BLaER1 (cell line): ENCODE measurements around the gene RAB4A.

ENCODE experiments used
- H3K27ac ChIP-seq: shearing (Covaris generic); formaldehyde crosslinking; 2 replicates; pipeline ENCODE4 v1.8.1; 2022
- H3K27me3 ChIP-seq: shearing (Covaris generic); formaldehyde crosslinking; 2 replicates; pipeline ENCODE4 v1.8.1; 2022
- H3K36me3 ChIP-seq: shearing (Covaris generic); formaldehyde crosslinking; 2 replicates; pipeline ENCODE4 v1.8.1; 2022
- H3K4me1 ChIP-seq: shearing (Covaris generic); formaldehyde crosslinking; 2 replicates; pipeline ENCODE4 v1.8.1; 2022
- H3K4me2 ChIP-seq: shearing (Covaris generic); formaldehyde crosslinking; 2 replicates; pipeline ENCODE4 v1.8.1; 2022
- H3K4me3 ChIP-seq: shearing (Covaris generic); formaldehyde crosslinking; 2 replicates; pipeline ENCODE4 v1.8.1; 2022
- H3K9ac ChIP-seq: shearing (Covaris generic); formaldehyde crosslinking; 2 replicates; pipeline ENCODE4 v1.8.1; 2022
- H3K9me3 ChIP-seq: shearing (Covaris generic); formaldehyde crosslinking; 2 replicates; pipeline ENCODE4 v1.8.1; 2022
- H4K20me1 ChIP-seq: shearing (Covaris generic); formaldehyde crosslinking; 2 replicates; pipeline ENCODE4 v1.8.1; 2022
- Cebpa-rat ChIP-seq: shearing (Covaris generic); IDR thresholded peaks from 2 replicates; pipeline ENCODE4 v1.8.1; 2022

Gene RAB4A

DNA sequence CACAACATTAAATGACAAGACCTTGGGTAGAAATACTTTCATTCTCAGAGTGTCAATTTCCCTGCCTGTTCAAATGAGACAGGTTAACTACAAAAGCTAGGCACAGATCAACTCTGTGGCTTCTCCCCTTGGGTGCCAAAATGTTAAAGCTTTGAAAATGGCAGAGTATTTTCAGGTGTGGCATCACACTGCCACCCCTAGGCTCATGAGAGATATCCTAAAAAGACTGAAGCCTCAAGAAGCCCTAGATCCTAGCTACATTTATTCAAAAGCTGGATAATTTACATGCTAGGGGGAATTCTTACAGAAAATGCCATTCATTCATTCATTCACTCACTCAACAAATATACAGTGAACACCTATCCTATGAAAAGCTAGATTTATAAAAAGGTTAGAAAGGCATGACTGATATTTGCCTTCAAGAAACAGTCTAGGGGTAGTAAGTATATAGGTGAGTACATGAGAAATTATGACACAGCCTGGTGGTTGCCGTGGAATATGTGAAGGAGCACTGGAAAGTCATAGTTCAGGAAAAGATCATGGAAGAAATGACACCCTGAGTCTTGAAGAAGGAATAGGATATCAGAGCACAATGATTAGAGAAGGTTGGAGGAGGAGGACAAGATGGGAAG, 15.9 kb upstream of the RAB4A start:
- Histone ChIP-seq H3K36me3 (no peaks in the 10 kb centered on the region), H3K9ac (no peak overlapping the region), H3K9me3 (no peaks in the 10 kb centered on the region), H3K4me2 (no peak overlapping the region), H3K4me3 (no peak overlapping the region), H3K27me3 (no peaks in the 10 kb centered on the region), H3K27ac (no peak overlapping the region), H3K4me1 (peaks cover 20% of the 10 kb centered on the region), H4K20me1 (no peaks in the 10 kb centered on the region)
- no peak for TF ChIP-seq Cebpa-rat

DNA sequence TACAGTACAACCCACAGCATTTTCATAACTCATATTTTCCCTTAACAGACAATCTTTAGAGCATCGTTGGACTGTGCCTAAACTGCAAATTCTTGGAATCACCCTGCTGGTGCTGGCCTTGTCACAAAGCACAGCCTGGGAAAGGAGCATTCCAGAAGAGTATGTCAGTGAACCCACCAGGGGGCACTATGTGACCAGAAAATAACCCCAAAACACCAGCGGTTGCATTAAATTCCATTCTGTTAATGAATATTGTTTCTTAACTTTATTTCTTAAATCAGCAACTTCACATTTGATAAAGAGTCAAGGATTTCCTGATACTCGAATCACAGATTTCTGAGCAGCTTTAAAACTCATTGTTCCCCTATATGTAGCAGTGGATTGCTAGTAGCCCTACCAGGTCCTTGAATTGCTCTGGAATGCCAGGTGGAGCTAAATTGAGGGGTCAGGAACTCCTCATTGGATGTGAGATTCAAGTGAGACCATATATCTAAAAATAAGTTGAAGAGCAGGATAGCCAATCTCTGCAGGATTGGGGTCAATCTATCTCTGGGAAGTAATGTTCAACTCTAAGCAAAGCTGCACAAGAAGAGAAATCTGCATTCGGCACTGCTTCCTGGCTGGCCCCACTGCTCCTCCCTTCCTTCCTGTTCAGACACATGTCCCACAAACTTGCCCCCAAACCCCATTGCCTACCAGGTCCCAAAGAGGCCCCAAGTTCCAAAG, 12.7 kb upstream of the RAB4A start:
- H3K27me3 ChIP-seq = no peaks in the 10 kb centered on the region
- H3K4me3 ChIP-seq = no peak overlapping the region
- peak overlapping the region; percentile 78 for H3K4me2 ChIP-seq
- H3K36me3 ChIP-seq = no peaks in the 10 kb centered on the region
- H3K27ac ChIP-seq = peak overlapping the region; percentile 24; the same call in 1 of the 2 replicates
- H4K20me1 ChIP-seq = no peaks in the 10 kb centered on the region
- H3K4me1 ChIP-seq = peaks cover 18% of the 10 kb centered on the region
- H3K9me3 ChIP-seq = no peaks in the 10 kb centered on the region
- H3K9ac ChIP-seq = peak overlapping the region; percentile 59
- no peak for TF ChIP-seq Cebpa-rat

DNA sequence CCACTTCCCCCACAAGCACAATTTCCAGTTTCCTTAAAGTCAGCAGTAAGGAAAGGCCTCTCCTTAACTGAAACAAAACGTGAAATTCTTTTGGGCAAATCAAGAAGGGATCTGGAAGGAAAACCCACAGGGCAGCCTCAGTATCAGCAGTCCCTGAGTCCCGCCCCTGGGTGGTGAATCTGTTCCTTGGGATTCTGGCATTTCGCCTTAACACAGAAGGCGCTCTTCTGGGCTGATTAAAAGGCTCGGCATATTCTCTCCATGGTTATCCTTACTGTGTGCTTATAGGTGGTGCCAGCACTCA, 12.2 kb upstream of the RAB4A start:
- TF ChIP-seq Cebpa-rat = no peak
- peak overlapping the region; percentile 24; the same call in 1 of the 2 replicates for H3K27ac ChIP-seq

DNA sequence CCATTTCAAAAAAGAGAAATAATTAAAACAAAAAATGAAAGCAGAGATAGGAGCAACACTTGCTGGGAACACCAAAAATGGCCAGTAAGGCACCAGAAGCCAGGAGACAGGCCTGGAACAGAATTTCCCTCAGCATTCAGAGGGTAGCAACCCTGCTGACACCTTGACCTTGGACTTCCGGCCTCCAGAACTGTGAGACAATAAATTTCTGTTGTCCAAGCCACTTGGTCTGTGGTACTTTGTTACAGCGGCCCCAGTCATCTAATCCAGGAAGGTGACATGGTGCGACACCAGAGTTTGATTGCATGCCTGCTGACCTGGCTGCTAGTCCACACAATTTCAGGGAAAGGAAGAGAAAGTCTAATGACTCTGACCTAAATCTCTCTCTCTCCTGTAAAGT, 10.6 kb upstream of the RAB4A start:
- no peaks in the 10 kb centered on the region for H3K27me3 ChIP-seq
- no peaks in the 10 kb centered on the region for H3K9me3 ChIP-seq
- H4K20me1 ChIP-seq = no peaks in the 10 kb centered on the region
- peaks cover 9% of the 10 kb centered on the region for H3K4me1 ChIP-seq
- H3K27ac ChIP-seq = no peak overlapping the region
- H3K4me2 ChIP-seq = no peak overlapping the region
- no peak for TF ChIP-seq Cebpa-rat
- no peaks in the 10 kb centered on the region for H3K36me3 ChIP-seq
- H3K4me3 ChIP-seq = no peak overlapping the region
- no peak overlapping the region for H3K9ac ChIP-seq

More for the DNA sequence above, 12.2 kb upstream of the RAB4A start:
- no peak overlapping the region for H3K4me3 ChIP-seq
- peaks cover 13% of the 10 kb centered on the region for H3K4me1 ChIP-seq
- no peaks in the 10 kb centered on the region for H3K36me3 ChIP-seq
- no peaks in the 10 kb centered on the region for H3K9me3 ChIP-seq
- no peaks in the 10 kb centered on the region for H4K20me1 ChIP-seq
- H3K27me3 ChIP-seq = no peaks in the 10 kb centered on the region
- peak overlapping the region; percentile 78 for H3K4me2 ChIP-seq
- peak overlapping the region; percentile 59 for H3K9ac ChIP-seq

DNA sequence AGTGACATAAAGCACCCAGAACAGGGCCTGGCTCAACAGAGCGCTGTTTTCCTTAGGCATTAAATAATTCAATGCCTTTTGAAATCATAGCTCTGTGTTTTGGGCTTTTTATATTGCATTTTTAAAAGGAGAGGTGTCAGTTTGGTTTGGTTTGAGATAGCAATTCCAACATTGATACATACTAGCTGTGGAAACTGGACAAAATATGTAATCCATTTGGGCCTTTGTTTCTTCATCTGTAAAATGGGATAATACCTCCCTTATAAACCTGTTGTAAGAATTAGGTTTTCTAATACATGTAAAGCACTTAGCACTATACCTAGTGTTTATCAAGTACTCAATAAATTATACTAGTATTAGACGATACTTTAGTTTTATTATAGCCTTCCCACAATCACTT, 8.7 kb upstream of the RAB4A start:
- 0 out of 2 replicates have a peak, but pooled peaks cover 1% of the 10 kb centered on the region for H3K9me3 ChIP-seq
- no peak overlapping the region for H3K4me3 ChIP-seq
- no peak overlapping the region for H3K4me2 ChIP-seq
- H4K20me1 ChIP-seq = no peaks in the 10 kb centered on the region
- no peak overlapping the region for H3K9ac ChIP-seq
- TF ChIP-seq Cebpa-rat = no peak
- H3K36me3 ChIP-seq = no peaks in the 10 kb centered on the region
- H3K27ac ChIP-seq = no peak overlapping the region
- H3K27me3 ChIP-seq = no peaks in the 10 kb centered on the region
- peaks cover 9% of the 10 kb centered on the region for H3K4me1 ChIP-seq

DNA sequence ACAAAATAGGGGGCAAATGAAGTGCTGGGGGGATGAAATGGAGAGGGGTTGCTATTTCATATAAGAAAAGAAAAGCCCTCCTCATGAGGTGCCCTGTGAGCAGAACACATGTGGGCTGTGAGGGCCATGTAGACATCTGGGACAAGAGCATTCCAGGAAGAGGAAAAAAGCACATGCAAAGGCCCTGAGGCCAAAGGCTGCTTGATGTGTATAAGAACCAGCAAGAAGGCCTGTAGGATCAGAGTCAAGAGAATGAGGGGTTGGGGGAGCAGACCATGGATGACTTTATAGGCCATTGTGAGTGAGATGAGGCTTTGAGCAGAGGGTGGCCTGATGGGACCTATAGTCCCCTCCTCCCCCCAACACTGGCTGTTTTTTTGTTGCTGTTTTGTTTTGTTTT, 7.7 kb upstream of the RAB4A start:
- no peak for TF ChIP-seq Cebpa-rat
- Histone ChIP-seq H3K4me3 (no peak overlapping the region), H4K20me1 (no peaks in the 10 kb centered on the region), H3K36me3 (no peaks in the 10 kb centered on the region), H3K9ac (no peak overlapping the region), H3K4me2 (no peak overlapping the region), H3K9me3 (0 out of 2 replicates have a peak, but pooled peaks cover 5% of the 10 kb centered on the region), H3K4me1 (peaks cover 7% of the 10 kb centered on the region), H3K27me3 (no peaks in the 10 kb centered on the region), H3K27ac (no peak overlapping the region)

DNA sequence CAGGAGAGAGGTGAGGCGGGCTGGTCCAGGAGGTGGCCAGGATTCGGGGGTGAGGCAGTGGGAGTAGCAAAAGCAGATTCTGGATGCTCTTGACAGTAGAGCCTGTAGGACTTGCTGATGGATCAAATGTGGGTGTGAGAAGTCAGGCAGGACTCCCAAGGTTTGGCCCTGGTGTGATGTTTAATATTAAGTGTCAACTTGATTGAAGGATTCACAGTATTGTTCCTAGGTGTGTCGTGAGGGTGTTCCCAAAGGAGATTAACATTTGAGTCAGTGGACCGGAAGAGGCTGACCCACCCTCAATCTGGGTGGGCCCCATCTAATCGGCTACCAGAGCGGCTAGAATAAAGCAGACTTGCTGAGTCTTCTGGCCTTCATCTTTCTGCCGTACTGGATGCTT, 6.8 kb upstream of the RAB4A start:
- no peak overlapping the region for H3K4me3 ChIP-seq
- TF ChIP-seq Cebpa-rat = no peak
- 0 out of 2 replicates have a peak, but pooled peaks cover 5% of the 10 kb centered on the region for H3K9me3 ChIP-seq
- H3K27ac ChIP-seq = no peak overlapping the region
- H4K20me1 ChIP-seq = no peaks in the 10 kb centered on the region
- peaks cover 4% of the 10 kb centered on the region; the same call in 1 of the 2 replicates for H3K27me3 ChIP-seq
- H3K9ac ChIP-seq = no peak overlapping the region
- no peaks in the 10 kb centered on the region for H3K36me3 ChIP-seq
- H3K4me2 ChIP-seq = no peak overlapping the region
- no peaks in the 10 kb centered on the region for H3K4me1 ChIP-seq

DNA sequence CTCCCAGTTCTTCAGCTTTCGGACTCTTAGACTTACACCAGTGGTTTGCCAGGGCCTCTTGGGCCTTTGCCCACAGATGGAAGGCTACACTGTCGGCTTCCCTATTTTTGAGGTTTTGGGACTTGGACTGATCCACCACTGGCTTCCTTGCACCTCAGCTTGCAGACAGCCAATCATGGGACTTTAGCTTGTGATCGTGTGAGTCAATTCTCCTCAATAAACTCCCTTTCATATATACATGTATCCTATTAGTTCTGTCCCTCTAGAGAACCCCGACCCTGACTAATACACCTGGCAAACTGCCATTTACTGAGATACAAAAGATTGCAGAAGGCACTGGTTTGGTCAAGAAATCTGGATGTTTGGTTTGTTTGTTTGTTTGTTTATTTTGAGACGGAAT, 6.4 kb upstream of the RAB4A start:
- Histone ChIP-seq H3K4me3 (no peak overlapping the region), H3K4me2 (no peak overlapping the region), H3K27me3 (peaks cover 8% of the 10 kb centered on the region; the same call in 1 of the 2 replicates), H3K4me1 (no peaks in the 10 kb centered on the region), H3K36me3 (no peaks in the 10 kb centered on the region), H3K27ac (no peak overlapping the region), H4K20me1 (no peaks in the 10 kb centered on the region), H3K9ac (no peak overlapping the region), H3K9me3 (0 out of 2 replicates have a peak, but pooled peaks cover 5% of the 10 kb centered on the region)
- no peak for TF ChIP-seq Cebpa-rat

DNA sequence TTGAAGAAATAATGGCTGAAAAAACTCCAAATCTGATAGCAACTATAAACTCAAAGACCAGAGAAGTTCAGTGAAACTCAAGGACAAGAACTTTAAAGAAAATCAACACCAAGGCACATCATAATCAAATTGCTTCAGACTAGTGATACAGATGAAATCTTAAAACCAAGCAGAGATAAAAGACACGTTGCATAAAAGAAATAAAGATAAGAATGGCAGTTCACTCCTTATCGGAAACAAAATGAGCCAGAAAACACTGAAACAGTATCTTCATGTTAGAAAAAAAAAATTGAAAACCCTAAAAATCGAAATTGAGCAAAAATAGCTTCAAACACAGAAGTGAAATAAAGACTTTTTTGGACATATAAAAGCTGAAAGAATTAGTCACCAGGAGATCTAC, 4.6 kb upstream of the RAB4A start:
- no peak overlapping the region for H3K4me2 ChIP-seq
- no peak for TF ChIP-seq Cebpa-rat

DNA sequence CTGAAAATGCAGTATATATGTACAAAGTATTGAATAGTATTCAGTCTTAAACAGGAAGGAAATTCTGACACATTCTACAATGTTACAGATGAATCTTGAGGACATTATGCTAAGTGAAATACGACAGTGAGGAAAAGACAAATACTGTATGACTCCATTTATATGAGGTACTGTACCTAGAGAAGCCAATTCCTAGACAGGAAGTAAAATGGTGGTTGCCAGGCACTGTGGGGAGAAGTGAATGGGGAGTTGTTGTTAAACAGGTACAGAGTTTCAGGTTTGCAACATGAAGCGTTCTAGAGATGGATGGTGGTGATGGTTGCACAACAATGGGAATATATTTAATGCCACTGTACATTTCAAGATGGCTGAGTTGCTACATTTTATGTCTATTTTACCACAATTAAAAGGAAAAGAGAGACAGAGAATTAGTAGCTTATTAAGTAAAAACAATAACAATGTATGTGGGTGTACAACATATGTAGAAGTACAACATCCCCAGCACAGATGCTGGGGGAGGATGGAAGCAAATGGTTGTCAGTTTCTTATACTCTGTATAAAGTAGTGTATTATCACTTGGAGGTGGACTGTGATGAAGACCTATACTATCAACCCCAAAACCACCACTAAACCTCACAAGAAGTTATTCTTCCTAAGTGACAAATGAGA, 3.9 kb upstream of the RAB4A start:
- no peaks in the 10 kb centered on the region for H3K36me3 ChIP-seq
- H4K20me1 ChIP-seq = peaks cover 5% of the 10 kb centered on the region; the same call in 1 of the 2 replicates
- no peak overlapping the region for H3K4me3 ChIP-seq
- H3K9ac ChIP-seq = no peak overlapping the region
- peaks cover 33% of the 10 kb centered on the region for H3K27me3 ChIP-seq
- no peak for TF ChIP-seq Cebpa-rat
- H3K27ac ChIP-seq = no peak overlapping the region
- no peak overlapping the region for H3K4me2 ChIP-seq
- peaks cover 4% of the 10 kb centered on the region; the same call in 1 of the 2 replicates for H3K4me1 ChIP-seq
- 0 out of 2 replicates have a peak, but pooled peaks cover 5% of the 10 kb centered on the region for H3K9me3 ChIP-seq

More for the DNA sequence above, 4.6 kb upstream of the RAB4A start:
- Histone ChIP-seq H3K4me1 (no peaks in the 10 kb centered on the region), H3K27me3 (peaks cover 26% of the 10 kb centered on the region), H3K9me3 (0 out of 2 replicates have a peak, but pooled peaks cover 5% of the 10 kb centered on the region), H3K36me3 (no peaks in the 10 kb centered on the region), H3K9ac (no peak overlapping the region), H3K4me3 (no peak overlapping the region), H3K27ac (no peak overlapping the region), H4K20me1 (no peaks in the 10 kb centered on the region)
